GM12891 (cell line): ENCODE measurements around the gene FTO.

Source experiments
- PAX5 ChIP-seq: IDR thresholded peaks from 2 replicates; pipeline ENCODE4 v1.6.1; 2011; ENCODE audit warnings: low read length, moderate library complexity, mild to moderate bottlenecking; ENCODE audit not compliant: insufficient read depth, severe bottlenecking
- POLR2A ChIP-seq: IDR thresholded peaks from 2 replicates; pipeline ENCODE4 v1.6.1; 2011; ENCODE audit warnings: low read depth, low read length, control low read depth
- POLR2AphosphoS5 ChIP-seq: IDR thresholded peaks from 2 replicates; pipeline ENCODE4 v1.6.1; 2011; ENCODE audit warnings: low read depth, low read length, control low read depth
- SPI1 ChIP-seq: IDR thresholded peaks from 2 replicates; pipeline ENCODE4 v1.6.1; 2011; ENCODE audit warnings: low read depth, low read length, control low read depth
- TAF1 ChIP-seq: IDR thresholded peaks from 2 replicates; pipeline ENCODE4 v1.6.1; 2011; ENCODE audit warnings: low read depth, low read length, control low read depth

GRCh38 chr16:53998024-53998810 lies 294.3 kb downstream of the FTO start:
- TF ChIP-seq POLR2A (no peak), POLR2AphosphoS5 (no peak), TAF1 (no peak), PAX5 (no peak), SPI1 (no peak)
